A549 (cell line): ENCODE data around the gene EPHB1.

Experiments
- CBX8 ChIP-seq: fragments of 200-600 bp; sonication (generic); IDR thresholded peaks from 2 replicates; pipeline ENCODE4 v1.6.1; 2016
- CTCF ChIP-seq: fragments of >200 bp; sonication (Bioruptor Twin); formaldehyde crosslinking; IDR thresholded peaks from 3 replicates; pipeline ENCODE4 v1.5.1; 2016
- HEYL ChIP-seq: fragments of 250-450 bp; sonication (Bioruptor Pico); IDR thresholded peaks from 2 replicates; pipeline ENCODE4 v1.8.0; 2021; ENCODE audit warnings: mild to moderate bottlenecking, moderate library complexity
- JUN ChIP-seq, 2 experiments: fragments of >200 bp; sonication (Bioruptor Twin); formaldehyde crosslinking; IDR thresholded peaks; 2 replicates in 1 of 2; 3 replicates in 1 of 2; pipeline ENCODE4 v1.6.1; 2016 to 2017
- RCOR1 ChIP-seq: fragments of 150-350 bp; IDR thresholded peaks from 2 replicates; pipeline ENCODE4 v1.6.1; 2014; ENCODE audit warnings: antibody characterized with exemption, low read length, low read depth
- RNF2 ChIP-seq: fragments of 200-600 bp; sonication (generic); IDR thresholded peaks from 2 replicates; pipeline ENCODE4 v1.6.1; 2016; ENCODE audit warnings: low read depth, mild to moderate bottlenecking, antibody characterized with exemption, moderate library complexity, borderline replicate concordance
- USF2 ChIP-seq: fragments of 450-650 bp; IDR thresholded peaks from 2 replicates; pipeline ENCODE4 v1.6.1; 2014; ENCODE audit warnings: antibody characterized with exemption

GRCh38 chr3:134864636-134865035 is 69.6 kb downstream of the EPHB1 start:
- TF ChIP-seq JUN (IDR thresholded peaks at IDR 0.05) (no peak), USF2 (no peak), CBX8 (no peak), CTCF (no peak), RNF2 (no peak), RCOR1 (no peak), HEYL (CRISPR knock-in tag) (no peak)
